AG09319 (cell line): ENCODE results near the gene TTC7B.

Source experiments
- DNase-seq: peaks from one replicate; pipeline ENCODE4 v3.0.0-alpha.2; 2010; ENCODE audit warnings: low read depth; ENCODE audit errors: extremely low read depth
- TF ChIP-seq, protein P1 (sequence below): IDR thresholded peaks from 2 replicates; pipeline ENCODE4 v1.5.1; 2011; ENCODE audit warnings: low read depth, mild to moderate bottlenecking, inconsistent platforms, low read length, moderate library complexity

Gene TTC7B

DNA sequence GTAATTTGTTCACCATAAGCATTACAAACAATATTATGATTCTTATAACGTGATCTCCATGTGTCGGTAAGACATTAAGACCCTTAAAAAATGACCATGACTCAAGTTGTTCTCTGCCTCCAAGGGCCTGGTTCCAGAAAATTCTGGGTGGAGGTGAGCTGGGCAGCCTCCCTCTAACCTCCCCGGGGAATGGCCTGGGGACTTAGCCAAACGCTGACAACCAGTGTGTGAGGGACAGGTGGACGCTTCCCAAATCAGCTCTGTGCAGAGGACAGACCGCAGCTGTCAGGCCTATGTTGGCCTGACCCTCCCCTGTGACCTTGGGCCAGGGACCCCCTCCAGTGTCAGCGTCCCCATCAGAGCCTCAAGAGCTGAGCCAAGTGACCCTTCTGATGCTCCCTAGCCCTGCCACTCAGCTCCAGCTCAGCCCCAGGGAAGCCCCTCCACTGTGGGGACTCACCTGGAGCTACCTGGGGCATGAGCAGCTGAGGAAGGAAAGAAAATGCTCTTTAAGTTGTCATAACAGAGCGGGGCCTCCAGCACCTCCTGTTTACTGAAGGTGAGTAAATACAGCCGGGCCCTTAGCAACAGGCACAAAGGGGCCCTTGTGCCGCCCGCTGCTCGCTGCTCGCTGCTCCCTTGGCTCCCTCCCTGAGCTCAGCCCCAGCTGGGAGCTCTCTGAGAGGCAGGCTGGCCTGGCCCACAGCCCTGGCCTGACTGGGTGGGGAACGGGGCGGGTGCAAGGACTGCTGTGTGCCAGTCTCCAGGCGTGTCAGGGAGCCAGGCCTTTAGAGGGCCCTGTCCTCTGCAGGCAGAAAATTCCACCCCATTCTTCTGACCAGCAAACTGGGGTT is 302.8 kb downstream of the TTC7B start:
- no peak for DNase-seq
- TF ChIP-seq, protein P1, sequence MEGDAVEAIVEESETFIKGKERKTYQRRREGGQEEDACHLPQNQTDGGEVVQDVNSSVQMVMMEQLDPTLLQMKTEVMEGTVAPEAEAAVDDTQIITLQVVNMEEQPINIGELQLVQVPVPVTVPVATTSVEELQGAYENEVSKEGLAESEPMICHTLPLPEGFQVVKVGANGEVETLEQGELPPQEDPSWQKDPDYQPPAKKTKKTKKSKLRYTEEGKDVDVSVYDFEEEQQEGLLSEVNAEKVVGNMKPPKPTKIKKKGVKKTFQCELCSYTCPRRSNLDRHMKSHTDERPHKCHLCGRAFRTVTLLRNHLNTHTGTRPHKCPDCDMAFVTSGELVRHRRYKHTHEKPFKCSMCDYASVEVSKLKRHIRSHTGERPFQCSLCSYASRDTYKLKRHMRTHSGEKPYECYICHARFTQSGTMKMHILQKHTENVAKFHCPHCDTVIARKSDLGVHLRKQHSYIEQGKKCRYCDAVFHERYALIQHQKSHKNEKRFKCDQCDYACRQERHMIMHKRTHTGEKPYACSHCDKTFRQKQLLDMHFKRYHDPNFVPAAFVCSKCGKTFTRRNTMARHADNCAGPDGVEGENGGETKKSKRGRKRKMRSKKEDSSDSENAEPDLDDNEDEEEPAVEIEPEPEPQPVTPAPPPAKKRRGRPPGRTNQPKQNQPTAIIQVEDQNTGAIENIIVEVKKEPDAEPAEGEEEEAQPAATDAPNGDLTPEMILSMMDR: no peak

GRCh38 chr14:90512329-90512991 is 303.8 kb downstream of the TTC7B start:
- no peak for DNase-seq
- TF ChIP-seq, protein P1: no peak

- TF ChIP-seq, protein P1: no peak
- no peak for DNase-seq
Measured at GRCh38 chr14:90511795-90512328, 304.4 kb downstream of the TTC7B start.

DNA sequence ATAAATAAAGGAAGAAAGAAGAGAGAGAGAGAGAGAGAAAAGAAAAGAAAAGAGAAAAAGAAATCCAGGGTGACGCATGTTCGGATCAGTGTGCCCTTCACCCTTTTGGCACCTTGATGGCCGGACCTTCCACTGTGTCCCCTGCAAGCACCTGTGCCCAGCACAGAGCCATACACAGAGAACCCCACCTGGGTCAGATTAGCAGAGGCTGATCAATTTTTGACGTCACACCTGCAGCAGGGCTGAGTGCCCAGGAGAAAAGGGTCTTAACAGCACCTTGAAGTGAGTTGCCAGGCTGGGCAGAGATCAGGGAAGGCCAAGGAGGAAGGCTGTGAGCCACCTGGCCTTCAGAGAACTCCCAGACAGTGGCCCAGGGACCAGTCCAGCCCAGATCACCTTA is 305.0 kb downstream of the TTC7B start:
- no peak for DNase-seq
- TF ChIP-seq, protein P1: no peak

GRCh38 chr14:90510159-90510558 is 306.1 kb downstream of the TTC7B start:
- TF ChIP-seq, protein P1: no peak
- no peak for DNase-seq

- TF ChIP-seq, protein P1: no peak
Measured at GRCh38 chr14:90509403-90509802, 306.8 kb downstream of the TTC7B start.

GRCh38 chr14:90508536-90509254 is 307.5 kb downstream of the TTC7B start:
- no peak for DNase-seq
- TF ChIP-seq, protein P1: no peak

More at GRCh38 chr14:90509403-90509802, 306.8 kb downstream of the TTC7B start:
- no peak for DNase-seq
